ENCODE measurements around the gene AFAP1L1. TPM values are rescaled to one million over a fixed set of nuclear protein-coding genes. Genes with fewer than 3 reads are reported as not detected.
A peak's percentile ranks its signal among the peaks of the same experiment; 100 is the strongest.

The AFAP1L1 gene
- total and polyA plus RNA-seq, 9 of the 15 experiments (the other 6 are each of a cell fraction or from before 2014, with no cell fraction given), result 0.01 to 0.12 (median 0.03) TPM; not detected in 4

GRCh38 chr5:149382517-149383220, 111.0 kb downstream of the AFAP1L1 start:
- peak; percentile 11 for FAIRE-seq
- POLR2A ChIA-PET, result interaction anchor here (0.6 to 1.1 kb wide), 3 partner anchors 9 to 33 kb away, joined by 3 to 4 read pairs (median 3); no protein-coding TSS in a partner anchor
- Histone ChIP-seq H2AFZ (ENCODE audit: low read depth, low read length) (peak overlapping the region; percentile 78; the same call in 1 of the 2 replicates), H3K36me3 (ENCODE audit: control insufficient read depth, insufficient read depth, low read length) (no peaks in the 10 kb centered on the region), H3K4me3 (no peak overlapping the region), H3K27me3 (ENCODE audit: control insufficient read depth in 2 of 2, insufficient read depth in 2 of 2, low read length in 2 of 2) (no peaks in the 10 kb centered on the region), H3K79me2 (ENCODE audit: control insufficient read depth, insufficient read depth, low read length) (no peaks in the 10 kb centered on the region), H3K9ac (ENCODE audit: insufficient read depth in 1 of 2, low read depth in 2 of 2, low read length in 2 of 2) (peak overlapping the region in 1 of 2 experiments; percentile 61; a peak in 1 of 4 replicates), H3K27ac (ENCODE audit: extremely low read depth, low read depth, low read length) (no peak overlapping the region), H3K9me3 (replicated peaks; ENCODE audit: control insufficient read depth, insufficient read depth, low read depth, low read length) (no peaks in the 10 kb centered on the region), H3K4me1 (replicated peaks in 1 of 2; ENCODE audit: control insufficient read depth in 2 of 2, insufficient read depth in 2 of 2, low read length in 2 of 2) (peaks cover 3 to 25% of the 10 kb centered on the region in 2 experiments; a peak in 3 of 5 replicates), H3K4me2 (ENCODE audit: insufficient read depth, low read length) (no peak overlapping the region), H3K9me1 (ENCODE audit: control insufficient read depth, insufficient read depth, low read length) (no peaks in the 10 kb centered on the region), H4K20me1 (replicated peaks; ENCODE audit: control insufficient read depth, insufficient read depth, low read length) (no peaks in the 10 kb centered on the region)
- ATAC-seq, result 0 out of 3 replicates have a peak, but pooled peaks have one; percentile 11
- CTCF ChIA-PET (ENCODE audit: low intra/inter-chr PET ratio), result interaction anchor here (1.0 to 2.5 kb wide), 5 partner anchors 48 to 471 kb away, joined by 3 to 20 read pairs (median 4); no protein-coding TSS in a partner anchor
- no peak for DNase-seq (ENCODE audit: extremely low read depth in 1 of 4, low spot score in 3 of 4)
- whole genome bisulfite sequencing (ENCODE audit: insufficient coverage, low coverage, missing lambda C conversion rate), result 64% methylated on average over 12 of the region's 12 CpGs
- in situ Hi-C loops (cut with MboI), result no loop called here
- intact Hi-C loops (cut with micrococcal nuclease), result loop anchor here (1.0 to 5.0 kb wide), 3 partner anchors 52 to 235 kb away; no protein-coding TSS in a partner anchor
- no TSS peak for BruUV-seq (replicated peaks)
- TF ChIP-seq CHD1 (IDR thresholded peaks at IDR 0.05; ENCODE audit: low read length) (no peak), REST (IDR thresholded peaks at IDR 0.05; ENCODE audit: borderline replicate concordance) (no peak), REST (CRISPR knock-in tag; IDR thresholded peaks at IDR 0.05; ENCODE audit: low read depth) (no peak), PHF8 (IDR thresholded peaks at IDR 0.05; ENCODE audit: borderline replicate concordance, low read length) (no peak), KDM1A (IDR thresholded peaks at IDR 0.05) (peak; percentile 26 to 32; a peak in 1 of 4 replicates), HDGF (IDR thresholded peaks at IDR 0.05) (no peak), NR2C1 (IDR thresholded peaks at IDR 0.05) (peak; percentile 56), NR2C1 (tag; IDR thresholded peaks at IDR 0.05) (peak; percentile 50; the same call in 1 of the 2 replicates), EP400 (IDR thresholded peaks at IDR 0.05) (no peak), SPI1 (IDR thresholded peaks at IDR 0.05; ENCODE audit: borderline replicate concordance, low read depth, low read length) (0 out of 2 replicates have a peak, but pooled peaks have one; percentile 29), ZFP36 (IDR thresholded peaks at IDR 0.05; ENCODE audit: low read depth, low read length, partially characterized antibody) (peak; percentile 59), BCOR (IDR thresholded peaks at IDR 0.05) (peak; percentile 69)
- TF ChIP-seq, protein P1, sequence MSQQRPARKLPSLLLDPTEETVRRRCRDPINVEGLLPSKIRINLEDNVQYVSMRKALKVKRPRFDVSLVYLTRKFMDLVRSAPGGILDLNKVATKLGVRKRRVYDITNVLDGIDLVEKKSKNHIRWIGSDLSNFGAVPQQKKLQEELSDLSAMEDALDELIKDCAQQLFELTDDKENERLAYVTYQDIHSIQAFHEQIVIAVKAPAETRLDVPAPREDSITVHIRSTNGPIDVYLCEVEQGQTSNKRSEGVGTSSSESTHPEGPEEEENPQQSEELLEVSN (IDR thresholded peaks at IDR 0.05; ENCODE audit: borderline replicate concordance in 1 of 2, extremely low read depth in 1 of 2, insufficient read depth in 1 of 2, insufficient read length in 1 of 2, low read depth in 1 of 2, low read length in 1 of 2, poor library complexity in 1 of 2, severe bottlenecking in 1 of 2), result no peak

Data from K562 (cell line).